SK-N-MC (cell line): Measurements from ENCODE around the gene SLC6A19.

Source experiments
- EZH2 ChIP-seq: fragments of 200-600 bp; sonication (generic); IDR thresholded peaks from one replicate; pipeline ENCODE4 v1.6.1; 2017; ENCODE audit warnings: antibody characterized with exemption
- POLR2AphosphoS5 ChIP-seq: IDR thresholded peaks from 2 replicates; pipeline ENCODE4 v1.6.1; 2012; ENCODE audit warnings: mild to moderate bottlenecking, low read depth, low read length, borderline replicate concordance

- no peak for TF ChIP-seq POLR2AphosphoS5
- TF ChIP-seq EZH2: no peak
These were observed 15.0 kb downstream of the SLC6A19 start for GRCh38 chr5:1216211-1216917.
